Posterior vena cava (tissue), 2 donors: ENCODE data around the gene ENO4. TPM values are rescaled to one million over a fixed set of nuclear protein-coding genes. Genes with fewer than 3 reads are reported as not detected.

Experiments used
- DNase-seq: peaks from one replicate; pipeline ENCODE4 v3.0.0-alpha.2; 2020; ENCODE audit warnings: low spot score
- intact Hi-C, 2 donors: fragments of 100-400 bp; cut with DNase I; formaldehyde crosslinking; loops; one replicate each; pipeline versions ENCODE4 v1.14.1 to v1.14.2; 2022 to 2023
- total RNA-seq, 2 donors: library from RNA; stranded (reverse); fragmentation: NEBNext Ultra II Directional; extraction: Animal tissue kit (Norgen Biotek cat#: 25700); gene quantifications; one replicate each; pipeline ENCODE4 v1.2.1, GENCODE V29; 2021
- donor health status: DM: yes; HTN: yes; CAD: no.
- donor health status: DM: yes; HTN: yes; CAD: no.

Gene ENO4
- total RNA-seq, 2 donors from 2014 or later = 0.32 TPM; not detected in 1

DNA sequence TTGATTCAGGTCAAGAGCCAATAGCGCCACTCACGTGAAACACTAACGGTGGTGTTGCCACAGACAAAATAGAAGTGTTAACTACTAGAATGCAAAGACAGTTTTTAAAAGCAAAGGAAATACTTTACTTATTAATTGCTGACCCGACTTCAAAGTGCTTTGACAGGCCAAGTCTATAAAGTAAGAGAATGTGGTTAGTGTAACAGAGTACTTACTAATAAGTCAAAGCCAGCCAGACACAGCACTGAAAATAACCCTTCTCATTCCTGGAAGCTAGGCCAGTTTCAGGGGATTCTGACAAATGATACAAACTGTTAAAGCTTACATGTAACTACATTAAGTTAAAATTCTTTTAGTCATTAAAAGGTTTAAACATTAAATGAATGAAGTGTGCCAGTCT, 50.3 kb downstream of the ENO4 start:
- DNase-seq = no peak
- intact Hi-C loops = no loop called here

DNA sequence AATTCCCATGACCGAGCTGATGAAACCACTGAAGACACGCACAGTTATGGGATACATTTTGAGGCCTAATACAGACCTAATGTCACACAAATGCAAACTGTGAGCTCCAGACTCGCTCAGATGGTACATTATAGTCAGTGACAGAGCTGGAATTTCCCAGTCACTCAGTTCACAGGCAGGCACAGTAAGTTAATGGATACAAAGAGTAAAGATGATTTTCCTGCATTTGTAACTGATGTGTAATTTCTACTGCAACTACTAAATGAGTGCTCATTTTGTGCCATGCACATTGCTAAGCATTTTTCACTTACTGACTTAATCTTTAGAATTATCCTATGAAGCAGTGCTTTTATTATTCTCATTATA, 56.5 kb downstream of the ENO4 start:
- intact Hi-C loops = no loop called here
- no peak for DNase-seq

DNA sequence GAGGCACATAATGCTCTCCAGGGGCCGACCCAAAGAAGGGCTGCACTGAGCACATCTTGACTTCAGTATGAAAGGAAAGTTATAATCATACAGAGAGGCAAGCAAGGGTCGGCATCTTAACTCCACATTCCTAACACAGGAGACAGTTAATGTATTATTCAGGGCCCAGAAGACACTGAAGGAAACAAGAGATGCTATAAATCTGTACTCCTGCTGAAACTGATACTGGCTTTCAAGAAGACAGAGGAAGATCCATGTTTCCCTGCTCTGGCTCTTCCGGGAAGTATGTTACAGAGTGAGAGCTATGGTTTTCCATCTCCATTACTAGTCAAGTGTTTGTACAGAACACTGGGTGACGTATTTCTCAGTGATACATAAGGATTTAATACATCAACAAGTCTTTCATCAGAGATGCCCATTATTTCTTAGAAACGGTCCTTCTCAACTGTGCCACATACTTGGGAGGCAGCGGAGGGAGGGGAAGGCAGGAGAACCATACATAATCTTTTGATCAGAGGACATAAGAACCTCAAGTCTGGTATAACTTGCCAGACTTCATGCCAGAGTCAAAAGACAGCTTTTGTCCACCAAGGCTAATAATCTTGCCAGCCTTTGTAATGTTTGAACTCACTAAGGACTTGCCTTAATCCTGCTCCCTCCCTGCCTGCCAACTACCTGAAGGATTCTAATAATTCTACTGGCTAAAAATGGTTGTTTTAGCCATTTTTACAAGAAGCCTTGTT, 58.1 kb downstream of the ENO4 start:
- intact Hi-C loops = no loop called here
- DNase-seq = no peak

DNA sequence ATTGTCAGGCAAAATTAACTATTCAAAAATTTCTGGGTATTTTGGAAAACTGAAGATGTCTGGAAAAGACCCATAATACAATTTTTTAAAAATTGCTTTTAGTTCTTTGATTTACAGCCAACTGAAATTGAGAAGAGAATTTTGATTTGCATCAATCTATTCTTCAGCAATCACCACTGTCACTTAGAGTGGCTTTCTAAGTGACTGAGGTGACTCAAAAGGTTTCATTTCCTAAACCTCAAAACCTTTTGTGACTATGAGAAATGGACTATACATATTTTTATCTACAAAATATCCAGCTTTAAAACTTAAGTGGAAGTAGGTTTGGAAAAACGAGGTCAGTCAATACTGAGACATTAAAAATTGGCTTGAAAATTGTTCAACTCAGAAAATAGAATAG, 60.0 kb downstream of the ENO4 start:
- no peak for DNase-seq
- intact Hi-C loops = no loop called here

DNA sequence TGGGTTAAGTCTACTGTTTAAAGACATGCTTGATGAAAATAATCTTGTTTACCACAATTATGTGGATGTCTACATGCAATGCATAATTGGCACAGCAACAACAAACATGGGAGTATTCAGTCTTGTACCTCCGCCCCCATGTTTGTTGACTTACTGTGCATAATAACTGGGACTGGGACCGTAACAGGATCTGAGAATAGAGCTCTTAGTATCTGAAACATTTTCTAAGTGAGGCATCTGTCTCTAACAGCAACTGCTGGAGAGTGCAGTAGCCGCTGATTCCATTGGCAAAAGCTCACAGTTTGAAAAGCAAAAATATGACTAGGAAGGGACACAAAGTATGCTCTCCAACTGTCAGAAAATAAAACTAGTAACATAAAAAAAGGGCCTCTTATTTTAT, 61.6 kb downstream of the ENO4 start:
- intact Hi-C loops = no loop called here
- DNase-seq = no peak

DNA sequence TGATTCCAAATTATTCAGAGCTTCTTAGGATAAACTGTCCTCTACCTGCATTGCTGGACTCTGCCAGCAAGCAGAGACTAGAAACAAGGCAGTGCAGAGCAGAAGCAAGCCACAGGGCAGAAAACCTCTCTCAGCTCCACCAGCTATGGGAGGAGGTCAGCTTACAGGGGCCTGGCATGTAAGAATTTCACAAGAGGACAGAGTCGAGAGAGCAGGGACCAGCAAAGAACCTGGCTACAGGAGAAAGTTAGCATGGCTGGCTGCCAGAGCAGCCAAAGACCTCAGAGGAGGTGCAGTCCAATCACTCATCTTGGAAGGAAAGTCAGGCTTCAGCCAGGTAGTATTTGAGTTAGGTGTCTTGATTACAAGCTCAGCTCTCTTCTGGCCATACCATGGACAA, 62.9 kb downstream of the ENO4 start:
- no peak for DNase-seq
- intact Hi-C loops = loop anchor here in 1 of 2 donors (2.0 kb wide), 1 partner anchor 51 kb away; no protein-coding TSS in a partner anchor

DNA sequence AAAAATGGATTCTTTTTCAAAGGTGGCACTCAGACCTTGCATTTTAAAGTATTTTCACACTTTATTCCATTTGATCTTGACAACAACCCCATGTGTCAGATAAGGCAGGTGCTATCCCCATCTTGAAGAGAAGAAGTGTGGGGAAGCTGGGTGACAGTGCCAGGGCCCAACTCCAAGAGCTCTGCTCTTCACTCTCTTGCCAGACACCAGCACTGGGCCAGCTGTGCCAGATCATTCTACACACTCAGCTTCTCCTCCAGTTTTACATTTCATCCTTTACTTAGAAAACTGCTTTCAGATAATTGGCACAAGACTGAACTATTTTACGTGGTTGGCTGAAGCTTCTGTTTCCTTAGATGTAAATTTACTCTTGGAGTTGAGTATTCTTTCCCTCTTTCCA, 64.4 kb downstream of the ENO4 start:
- no peak for DNase-seq

DNA sequence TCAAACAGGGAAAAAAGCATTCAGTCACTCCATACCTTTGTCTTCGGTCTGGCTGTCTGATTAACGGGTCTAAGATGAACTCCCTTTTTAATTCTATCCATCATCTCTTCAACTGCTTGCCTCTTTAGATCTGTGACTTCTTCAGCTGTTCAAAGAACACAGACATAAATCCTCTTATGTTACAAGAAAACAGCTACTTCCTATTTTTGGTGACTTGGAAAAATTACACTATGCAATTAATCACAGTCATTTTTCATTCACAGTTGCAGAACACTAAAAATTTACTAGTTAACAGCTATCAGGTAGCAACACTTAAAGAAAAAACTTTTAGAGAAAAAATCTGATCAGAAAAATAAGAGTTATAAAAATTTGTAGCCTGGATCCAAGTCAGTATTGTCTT, 66.0 kb downstream of the ENO4 start:
- intact Hi-C loops = no loop called here
- no peak for DNase-seq

More for the DNA sequence above, 64.4 kb downstream of the ENO4 start:
- intact Hi-C loops = loop anchor here in 1 of 2 donors (2.0 kb wide), 1 partner anchor 53 kb away; no protein-coding TSS in a partner anchor

DNA sequence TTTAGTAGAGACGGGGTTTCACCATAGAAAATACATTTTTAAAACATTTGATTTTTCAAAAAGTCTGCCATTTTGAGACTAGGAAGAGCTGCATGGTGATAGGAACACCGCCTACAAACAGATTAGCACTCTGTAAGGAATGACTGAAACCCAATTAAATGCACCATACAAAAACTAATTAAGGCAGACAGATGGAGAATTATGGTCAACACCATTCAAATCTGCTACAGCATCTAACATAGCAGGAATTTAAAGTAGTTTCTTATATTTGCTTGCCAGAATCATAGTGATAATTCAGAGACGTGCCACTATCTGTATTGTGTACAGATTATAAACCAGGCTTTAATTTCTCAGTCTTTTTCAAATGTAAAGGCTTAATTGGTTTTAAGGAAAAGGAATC, 68.2 kb downstream of the ENO4 start:
- intact Hi-C loops = no loop called here
- DNase-seq = no peak

DNA sequence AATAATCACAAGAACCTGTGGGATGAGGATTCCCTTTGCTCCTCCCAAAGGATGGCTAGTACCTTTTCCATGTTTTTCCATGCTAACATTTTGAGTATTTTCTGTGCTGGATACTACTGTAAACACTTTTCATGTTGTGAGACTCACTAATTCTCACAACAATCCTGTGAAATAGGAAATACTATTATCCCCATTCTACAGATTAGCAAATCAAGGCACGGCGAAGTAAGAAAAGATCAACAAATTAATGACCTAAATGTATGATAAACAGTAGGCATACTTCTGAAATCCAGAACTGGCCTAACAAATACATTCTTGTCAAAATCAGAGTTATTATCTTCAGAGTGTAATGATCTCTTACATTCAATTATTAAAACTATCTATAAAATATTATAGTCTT, 69.3 kb downstream of the ENO4 start:
- no peak for DNase-seq
- intact Hi-C loops = no loop called here

DNA sequence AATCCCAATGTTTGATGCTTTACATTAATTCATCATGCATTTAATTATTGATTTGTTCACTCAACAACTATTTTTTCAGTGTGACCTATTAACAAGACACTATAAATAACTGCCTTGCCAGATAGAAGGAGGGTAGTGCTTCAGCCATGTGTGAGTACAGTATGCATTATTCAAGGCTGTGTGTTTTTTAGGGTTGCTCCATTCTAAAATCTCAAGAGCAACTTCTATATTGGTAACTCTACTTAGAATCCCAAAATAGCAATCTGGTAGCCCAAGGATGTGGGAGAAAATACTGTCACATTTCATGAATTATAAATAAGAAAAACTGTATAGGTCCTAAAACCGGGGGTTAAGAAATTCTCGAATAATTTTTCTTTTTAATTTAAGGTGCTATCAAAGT, 69.9 kb downstream of the ENO4 start:
- intact Hi-C loops = no loop called here
- DNase-seq = no peak

DNA sequence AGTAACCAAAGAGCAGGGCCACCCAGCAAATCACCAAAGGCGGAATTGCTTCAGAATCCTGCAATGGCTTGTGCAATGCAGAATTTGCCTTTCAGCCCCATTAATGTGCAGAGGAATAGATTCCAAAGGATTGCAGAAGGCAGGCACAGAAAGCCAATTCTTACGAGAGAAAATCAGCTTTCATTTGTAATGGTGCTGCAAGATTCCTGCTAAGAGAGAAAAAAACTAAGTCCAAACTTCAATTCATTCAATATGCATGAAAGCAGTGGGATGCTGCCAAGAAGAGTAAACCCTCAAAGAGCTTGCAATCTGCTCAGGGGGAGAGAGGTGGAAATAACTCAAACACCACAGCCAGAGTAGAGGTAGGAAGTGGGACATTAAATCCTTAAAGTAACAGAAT, 70.4 kb downstream of the ENO4 start:
- intact Hi-C loops = loop anchor here in 1 of 2 donors (10.0 kb wide), 1 partner anchor 1635 kb away; no protein-coding TSS in a partner anchor
- DNase-seq = no peak

DNA sequence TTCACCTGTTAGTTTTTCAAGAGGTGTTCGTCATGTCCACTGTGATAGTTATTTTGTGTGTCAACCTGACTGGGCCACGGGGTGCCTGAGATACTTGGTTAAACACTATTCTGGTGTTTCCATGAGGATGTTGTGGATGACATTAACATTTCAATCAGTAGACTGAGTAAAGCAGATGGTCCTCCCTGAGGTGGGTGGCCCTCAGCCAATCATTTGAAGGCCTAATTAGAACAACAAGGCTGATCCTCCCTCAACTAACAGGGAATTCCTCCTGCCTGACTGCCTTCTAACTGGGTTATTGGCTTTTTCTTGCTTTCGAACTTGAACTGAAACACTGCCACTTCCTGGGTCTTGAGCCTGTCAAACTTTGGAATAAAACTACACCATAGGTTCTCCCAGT, 75.8 kb downstream of the ENO4 start:
- no peak for DNase-seq
- intact Hi-C loops = loop anchor here in 1 of 2 donors (10.0 kb wide), 1 partner anchor 1630 kb away; no protein-coding TSS in a partner anchor

DNA sequence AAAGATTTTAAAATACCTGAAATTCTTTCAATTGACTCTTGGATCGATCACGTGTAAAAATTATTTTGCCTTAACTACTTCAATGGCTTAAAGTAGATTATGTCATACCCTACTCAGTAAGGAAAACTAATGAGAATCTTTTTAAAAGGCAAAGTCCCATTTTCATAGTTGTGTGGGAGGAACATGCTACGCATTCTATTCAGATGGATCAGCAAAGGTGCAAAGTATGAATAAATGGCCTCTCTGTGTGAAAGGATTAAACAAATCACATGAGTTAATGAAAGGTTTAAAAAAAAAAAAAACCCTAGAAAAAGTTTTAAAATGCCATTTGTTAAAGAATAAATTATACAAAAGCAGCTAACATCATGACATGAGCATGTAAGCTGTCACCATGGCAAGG, 77.1 kb downstream of the ENO4 start:
- intact Hi-C loops = loop anchor here in 1 of 2 donors (10.0 kb wide), 1 partner anchor 1628 kb away; no protein-coding TSS in a partner anchor
- DNase-seq = no peak

DNA sequence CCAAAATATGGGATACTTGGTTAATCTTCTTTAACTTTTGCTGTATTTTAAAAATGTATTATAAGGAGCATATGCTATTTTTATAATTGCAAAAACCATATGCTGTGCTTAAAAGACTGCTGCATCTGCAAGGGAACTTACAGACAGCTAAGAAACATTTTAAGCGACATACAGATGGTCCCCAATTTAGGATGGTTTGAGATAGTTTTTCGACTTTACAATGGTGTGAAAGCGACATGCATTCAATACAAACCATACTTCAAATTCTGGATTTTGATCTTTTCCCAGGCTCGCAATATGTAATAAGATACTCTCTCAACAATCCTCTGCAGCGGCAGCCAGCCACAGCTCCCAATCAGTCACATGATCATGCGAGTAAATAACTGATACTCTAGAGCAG, 82.5 kb downstream of the ENO4 start:
- no peak for DNase-seq
- intact Hi-C loops = no loop called here

Other genes starting within 250 kb of the ENO4 start
- gene PNLIPRP2, start 228.5 kb upstream of the ENO4 start, total RNA-seq = 1 to 10 TPM in 1 of 2 donors, not detected in 1; 1.3 TPM
- 10 to 100 TPM; 20.5 to 20.8 TPM for gene HSPA12A, start 106.9 kb upstream of the ENO4 start, total RNA-seq
- 10 to 100 TPM; 11.9 to 14.4 TPM for gene SHTN1, start 155.7 kb downstream of the ENO4 start, total RNA-seq